Breast epithelium (tissue), 4 donors: ENCODE data around the gene MSX1. TPM values are rescaled to one million over a fixed set of nuclear protein-coding genes. Genes with fewer than 3 reads are reported as not detected.

ENCODE experiments used
- DNase-seq, 2 donors: peaks; one replicate each; pipeline ENCODE4 v3.0.0-alpha.2; 2019; ENCODE audit warnings: low spot score in 2 of 2
- H3K27ac ChIP-seq, 2 donors: fragments of 200-600 bp; sonication (generic) in 1 of 2; one replicate each; pipeline ENCODE4 v1.5.1; 2016 to 2019; ENCODE audit warnings: mild to moderate bottlenecking in 1 of 2
- H3K27me3 ChIP-seq, 2 donors: fragments of 200-600 bp; sonication (generic) in 1 of 2; one replicate each; pipeline versions ENCODE4 v1.5.1 to v1.6.0; 2017 to 2019; ENCODE audit warnings: control low read depth in 1 of 2, mild to moderate bottlenecking in 1 of 2
- H3K36me3 ChIP-seq: fragments of 200-600 bp; one replicate; pipeline ENCODE4 v1.5.1; 2019
- H3K4me1 ChIP-seq, 2 donors: fragments of 200-600 bp; sonication (generic); one replicate each; pipeline ENCODE4 v1.5.1; 2016 to 2019; ENCODE audit warnings: control low read depth in 1 of 2
- H3K4me3 ChIP-seq, 3 donors: fragments of 200-600 bp; sonication (generic); 1 replicate in 2 of 3; 2 replicates in 1 of 3; pipeline ENCODE4 v1.5.1; 2016 to 2019; ENCODE audit warnings: mild to moderate bottlenecking in 3 of 3, moderate library complexity in 2 of 3
- H3K9me3 ChIP-seq, 2 donors: fragments of 200-600 bp; sonication (generic) in 1 of 2; one replicate each; pipeline ENCODE4 v1.5.1; 2016 to 2019; ENCODE audit warnings: control low read depth in 1 of 2
- POLR2A ChIP-seq: fragments of 450-650 bp; IDR thresholded peaks from one replicate; pipeline ENCODE4 v1.6.1; 2016; ENCODE audit warnings: antibody characterized with exemption, mild to moderate bottlenecking, moderate library complexity
- POLR2AphosphoS5 ChIP-seq, 3 donors: sonication (generic); formaldehyde crosslinking; IDR thresholded peaks; one replicate each; pipeline ENCODE4 v1.6.1; 2017; ENCODE audit warnings: antibody characterized with exemption in 3 of 3
- intact Hi-C: fragments of 100-400 bp; cut with DNase I; formaldehyde crosslinking; loops from one replicate; pipeline ENCODE4 v1.15.1; 2023; ENCODE audit warnings: low total_unique reads
- total RNA-seq, 3 donors: library from RNA; depleted of rRNA; stranded (reverse); fragments of >200 nt; gene quantifications; one replicate each; pipeline ENCODE4 v1.1.0, GENCODE V29; 2016
- TF ChIP-seq, protein P1 (sequence below), 3 donors: fragments of 450-650 bp; IDR thresholded peaks; one replicate each; pipeline ENCODE4 v1.5.1; 2016 to 2017; ENCODE audit warnings: antibody characterized with exemption in 3 of 3, mild to moderate bottlenecking in 3 of 3, moderate library complexity in 3 of 3

The MSX1 gene
- total RNA-seq, 3 donors from 2014 or later: 5.4 to 17.9 (median 8.5) TPM

DNA sequence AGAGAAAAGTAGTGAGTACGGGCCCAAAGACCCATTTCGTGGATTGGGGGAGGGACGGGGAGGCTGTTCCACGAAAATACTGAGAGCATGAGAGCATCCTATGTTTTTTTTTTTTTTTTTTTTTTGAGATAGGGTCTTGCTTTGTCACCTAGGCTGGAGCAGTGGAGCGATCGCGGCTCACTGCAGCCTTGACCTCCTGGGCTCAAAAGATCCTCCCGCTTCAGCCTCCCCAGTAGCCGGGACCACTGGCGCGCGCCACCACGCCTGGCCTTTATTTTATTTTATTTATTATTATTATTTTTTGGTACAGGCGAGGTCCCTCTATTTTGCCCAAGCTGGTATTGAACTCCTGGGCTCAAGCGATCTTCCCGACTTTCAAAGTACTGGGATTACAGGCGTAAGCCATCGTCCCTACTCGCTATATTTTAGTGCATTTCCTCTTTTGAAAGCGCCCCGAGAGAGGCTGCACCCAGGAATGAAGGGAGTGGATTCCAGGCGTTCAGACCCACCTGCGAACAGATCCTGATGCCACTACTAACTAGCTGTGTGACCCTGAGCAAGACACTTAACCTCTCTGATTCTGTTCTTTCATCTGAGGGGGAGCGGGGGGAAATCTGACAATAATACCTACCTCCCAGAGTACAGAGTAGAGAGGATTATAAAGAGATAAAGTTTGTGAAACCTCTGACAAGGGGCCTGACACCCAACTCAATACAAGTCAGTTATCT lies 5.4 kb upstream of the MSX1 start:
- no peaks in the 10 kb centered on the region for H3K9me3 ChIP-seq
- TF ChIP-seq POLR2A: no peak
- TF ChIP-seq POLR2AphosphoS5 (IDR thresholded peaks at IDR 0.05): no peak
- TF ChIP-seq, protein P1, sequence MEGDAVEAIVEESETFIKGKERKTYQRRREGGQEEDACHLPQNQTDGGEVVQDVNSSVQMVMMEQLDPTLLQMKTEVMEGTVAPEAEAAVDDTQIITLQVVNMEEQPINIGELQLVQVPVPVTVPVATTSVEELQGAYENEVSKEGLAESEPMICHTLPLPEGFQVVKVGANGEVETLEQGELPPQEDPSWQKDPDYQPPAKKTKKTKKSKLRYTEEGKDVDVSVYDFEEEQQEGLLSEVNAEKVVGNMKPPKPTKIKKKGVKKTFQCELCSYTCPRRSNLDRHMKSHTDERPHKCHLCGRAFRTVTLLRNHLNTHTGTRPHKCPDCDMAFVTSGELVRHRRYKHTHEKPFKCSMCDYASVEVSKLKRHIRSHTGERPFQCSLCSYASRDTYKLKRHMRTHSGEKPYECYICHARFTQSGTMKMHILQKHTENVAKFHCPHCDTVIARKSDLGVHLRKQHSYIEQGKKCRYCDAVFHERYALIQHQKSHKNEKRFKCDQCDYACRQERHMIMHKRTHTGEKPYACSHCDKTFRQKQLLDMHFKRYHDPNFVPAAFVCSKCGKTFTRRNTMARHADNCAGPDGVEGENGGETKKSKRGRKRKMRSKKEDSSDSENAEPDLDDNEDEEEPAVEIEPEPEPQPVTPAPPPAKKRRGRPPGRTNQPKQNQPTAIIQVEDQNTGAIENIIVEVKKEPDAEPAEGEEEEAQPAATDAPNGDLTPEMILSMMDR (IDR thresholded peaks at IDR 0.05): no peak
- peaks cover 0 to 72% of the 10 kb centered on the region in 2 donors for H3K27me3 ChIP-seq
- H3K36me3 ChIP-seq: no peaks in the 10 kb centered on the region
- H3K4me3 ChIP-seq: peak overlapping the region in 2 of 3 donors; percentile 48 to 66
- no peak overlapping the region for H3K27ac ChIP-seq
- H3K4me1 ChIP-seq: no peaks in the 10 kb centered on the region
- peak in 1 of 2 donors; percentile 27 for DNase-seq
- intact Hi-C loops: no loop called here

- peaks cover 0 to 2% of the 10 kb centered on the region in 2 donors for H3K4me1 ChIP-seq
- H3K27ac ChIP-seq: no peak overlapping the region
- H3K4me3 ChIP-seq: no peak overlapping the region
- no peak for TF ChIP-seq POLR2A
- TF ChIP-seq, protein P1 (IDR thresholded peaks at IDR 0.05): no peak
- no peak for TF ChIP-seq POLR2AphosphoS5 (IDR thresholded peaks at IDR 0.05)
- peak in 1 of 2 donors; percentile 34 for DNase-seq
- intact Hi-C loops: no loop called here
- H3K27me3 ChIP-seq: peaks cover 0 to 69% of the 10 kb centered on the region in 2 donors
- no peaks in the 10 kb centered on the region for H3K9me3 ChIP-seq
- no peaks in the 10 kb centered on the region for H3K36me3 ChIP-seq
Observed at GRCh38 chr4:4854649-4855295, 4.7 kb upstream of the MSX1 start.

- Histone ChIP-seq H3K27me3 (peaks cover 0 to 69% of the 10 kb centered on the region in 2 donors), H3K4me1 (peaks cover 0 to 3% of the 10 kb centered on the region in 2 donors)
- peak in 1 of 2 donors; percentile 37 for DNase-seq
Observed at GRCh38 chr4:4855301-4856070, 4.0 kb upstream of the MSX1 start.

DNA sequence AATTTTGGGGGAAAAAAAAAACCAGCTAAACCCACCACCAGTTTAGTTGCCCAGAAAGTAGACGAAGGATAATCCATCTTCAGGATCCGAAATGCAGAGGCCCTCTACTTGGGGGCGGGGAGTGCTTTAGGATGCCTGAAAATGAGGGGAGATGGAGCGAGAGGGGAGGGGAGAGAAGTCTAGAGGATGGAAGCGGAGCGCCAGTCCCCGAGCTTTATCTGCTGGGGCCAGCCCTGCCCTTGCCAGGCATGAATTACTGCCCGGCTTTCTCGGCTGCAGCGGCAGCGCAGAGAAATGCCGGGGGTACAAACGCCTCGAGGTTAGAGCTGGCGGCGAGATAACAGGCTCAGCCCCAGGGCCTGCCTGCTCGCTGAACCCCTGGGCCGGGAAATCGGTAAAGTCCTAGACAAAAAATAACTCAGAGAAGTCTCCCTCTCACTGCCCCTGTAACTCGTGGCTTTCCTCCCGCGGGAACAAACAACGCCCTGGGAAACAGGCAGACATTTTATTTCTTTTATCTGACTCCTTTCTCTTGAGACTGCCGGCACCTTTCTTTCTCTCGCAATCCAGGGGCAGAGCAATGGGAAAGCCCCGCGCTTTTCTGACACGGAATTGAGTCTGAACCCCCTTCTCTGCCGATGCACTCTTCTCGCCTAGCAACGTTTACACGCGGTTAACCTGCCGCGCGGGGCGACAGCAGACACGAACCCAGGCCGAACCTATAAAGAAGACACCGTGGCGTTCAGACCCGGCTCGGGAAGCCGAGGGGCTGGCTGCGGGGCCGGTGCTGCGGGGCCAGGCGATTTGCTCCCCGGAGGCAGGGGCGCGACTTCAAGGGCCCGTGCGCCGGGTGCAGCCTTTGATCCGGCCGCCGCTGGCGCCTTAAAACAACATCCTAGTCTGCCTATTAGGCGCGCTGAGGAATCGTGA lies 3.1 kb upstream of the MSX1 start:
- DNase-seq: no peak
- H3K4me3 ChIP-seq: peak overlapping the region; percentile 32 to 58 (median 40)
- peaks cover 0 to 65% of the 10 kb centered on the region in 2 donors for H3K27me3 ChIP-seq
- no peaks in the 10 kb centered on the region for H3K36me3 ChIP-seq
- TF ChIP-seq, protein P1 (IDR thresholded peaks at IDR 0.05): no peak
- no peak for TF ChIP-seq POLR2AphosphoS5 (IDR thresholded peaks at IDR 0.05)
- TF ChIP-seq POLR2A: no peak
- intact Hi-C loops: no loop called here
- no peak overlapping the region for H3K27ac ChIP-seq
- H3K9me3 ChIP-seq: no peaks in the 10 kb centered on the region
- H3K4me1 ChIP-seq: peaks cover 0 to 3% of the 10 kb centered on the region in 2 donors

More at GRCh38 chr4:4855301-4856070, 4.0 kb upstream of the MSX1 start:
- Histone ChIP-seq H3K36me3 (no peaks in the 10 kb centered on the region), H3K9me3 (no peaks in the 10 kb centered on the region), H3K4me3 (no peak overlapping the region), H3K27ac (no peak overlapping the region)
- TF ChIP-seq POLR2A (no peak), POLR2AphosphoS5 (IDR thresholded peaks at IDR 0.05) (no peak)
- TF ChIP-seq, protein P1 (IDR thresholded peaks at IDR 0.05): no peak
- intact Hi-C loops: no loop called here
